HG03280 (cell line): ENCODE measurements around the gene SLC6A8.

Experiments used
- ATAC-seq: cut with Tn5 transposase; IDR thresholded peaks from one replicate; pipeline ENCODE4 v1.9.1; 2021; ENCODE audit warnings: mild to moderate bottlenecking, moderate library complexity; ENCODE audit not compliant: unreplicated experiment

The SLC6A8 gene

GRCh38 chrX:153647461-153648357 is 40.0 kb upstream of the SLC6A8 start:
- ATAC-seq: no peak

GRCh38 chrX:153648358-153649177 is 39.2 kb upstream of the SLC6A8 start:
- no peak for ATAC-seq

GRCh38 chrX:153649178-153649914 is 38.4 kb upstream of the SLC6A8 start:
- peak; percentile 50 for ATAC-seq

DNA sequence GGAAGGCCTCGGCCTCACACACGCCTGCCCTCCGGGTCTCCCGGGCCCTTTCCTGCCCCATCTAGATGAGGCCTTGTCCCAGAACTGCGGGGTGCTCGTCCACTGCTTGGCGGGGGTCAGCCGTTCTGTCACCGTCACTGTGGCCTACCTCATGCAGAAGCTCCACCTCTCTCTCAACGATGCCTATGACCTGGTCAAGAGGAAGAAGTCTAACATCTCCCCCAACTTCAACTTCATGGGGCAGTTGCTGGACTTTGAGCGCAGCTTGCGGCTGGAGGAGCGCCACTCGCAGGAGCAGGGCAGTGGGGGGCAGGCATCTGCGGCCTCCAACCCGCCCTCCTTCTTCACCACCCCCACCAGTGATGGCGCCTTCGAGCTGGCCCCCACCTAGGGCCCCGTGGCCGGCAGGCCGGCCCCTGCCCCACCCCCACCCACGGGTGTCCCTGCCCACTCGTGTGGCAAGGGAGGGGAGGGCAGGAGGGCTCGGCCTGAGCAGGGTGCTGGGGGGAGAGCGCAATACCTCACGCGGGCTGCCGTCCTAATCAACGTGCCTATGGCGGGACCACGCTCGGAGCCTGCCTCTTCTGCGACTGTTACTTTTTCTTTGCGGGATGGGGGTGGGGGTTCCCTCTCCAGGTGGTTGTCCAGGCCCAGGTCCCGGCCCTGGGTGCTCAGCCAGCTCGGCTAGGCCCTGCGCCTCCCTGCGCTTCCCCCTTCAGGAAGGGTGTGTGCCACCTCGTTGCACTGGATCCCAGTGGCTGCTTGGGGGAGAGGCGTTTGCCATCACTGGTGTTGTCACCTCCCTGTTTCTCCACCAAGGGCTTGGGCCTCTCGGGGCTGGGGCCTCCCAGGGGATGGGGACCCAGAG is 37.6 kb upstream of the SLC6A8 start:
- ATAC-seq: no peak

DNA sequence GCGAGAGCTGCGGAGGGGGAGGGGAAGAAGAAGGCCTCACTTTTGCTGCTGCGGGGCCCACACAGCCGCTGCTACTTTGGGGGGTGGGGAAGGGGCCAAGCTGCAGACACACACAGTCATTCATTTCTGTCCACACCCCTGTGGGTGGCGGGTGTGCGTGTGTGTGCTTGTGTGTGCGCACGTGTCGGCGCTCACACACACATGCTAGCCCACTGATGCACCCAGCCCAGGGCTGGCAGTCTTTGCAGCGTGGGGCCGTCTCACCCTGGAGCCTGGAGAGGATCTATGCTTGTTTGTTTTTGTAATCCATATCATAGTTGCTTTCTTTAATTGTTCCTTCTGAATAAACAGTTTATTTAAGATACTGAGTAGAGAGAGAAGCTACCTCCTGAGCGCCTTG is 36.8 kb upstream of the SLC6A8 start:
- ATAC-seq: no peak

DNA sequence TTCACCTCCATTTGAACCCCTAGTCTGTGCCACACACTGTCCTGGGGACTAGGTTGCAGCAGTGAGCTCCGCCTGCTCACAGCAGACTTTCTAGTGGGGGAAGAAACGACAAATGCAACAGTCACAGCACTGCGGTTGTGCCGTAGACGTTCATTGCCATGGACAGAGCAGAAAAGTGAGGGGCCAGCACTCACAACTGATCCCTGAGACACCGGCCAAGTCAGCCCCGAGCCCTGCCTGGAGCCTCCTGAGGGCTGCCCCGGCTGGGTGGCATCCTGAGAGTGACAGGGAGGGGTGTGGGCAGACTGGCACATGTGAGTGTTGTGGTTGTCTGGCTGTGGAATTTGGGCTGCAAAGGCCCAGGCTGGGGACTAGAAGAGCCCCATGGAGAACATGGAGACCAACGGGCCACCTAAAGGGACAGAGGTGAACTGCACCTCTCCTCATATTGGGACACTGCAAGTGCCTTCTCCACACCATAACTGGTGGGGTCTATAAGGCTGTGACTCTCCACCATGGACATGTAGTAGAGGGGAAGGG is 36.1 kb upstream of the SLC6A8 start:
- no peak for ATAC-seq

GRCh38 chrX:153653556-153653955 is 34.2 kb upstream of the SLC6A8 start:
- ATAC-seq: no peak

- ATAC-seq: no peak
Observed at GRCh38 chrX:153657161-153657560, 30.6 kb upstream of the SLC6A8 start.

DNA sequence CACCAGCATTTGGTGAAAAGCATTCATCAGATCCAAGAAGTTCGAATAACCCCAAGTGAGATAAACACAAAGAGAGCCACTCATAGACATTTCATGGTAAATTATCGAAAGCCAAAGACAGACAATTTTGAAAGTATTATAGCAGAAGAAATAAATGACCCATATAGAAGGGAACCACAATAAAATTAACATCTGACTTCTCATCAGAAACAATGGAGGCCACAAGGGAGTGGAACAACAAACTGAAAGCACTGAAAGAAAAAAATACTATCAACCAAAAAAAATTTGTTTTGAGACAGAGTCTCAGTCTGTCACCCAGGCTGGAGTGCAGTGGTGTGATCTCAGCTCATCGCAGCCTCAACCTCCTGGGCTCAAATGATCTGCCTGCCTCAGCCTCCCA is 28.5 kb upstream of the SLC6A8 start:
- no peak for ATAC-seq

GRCh38 chrX:153662266-153662665 is 25.5 kb upstream of the SLC6A8 start:
- no peak for ATAC-seq

DNA sequence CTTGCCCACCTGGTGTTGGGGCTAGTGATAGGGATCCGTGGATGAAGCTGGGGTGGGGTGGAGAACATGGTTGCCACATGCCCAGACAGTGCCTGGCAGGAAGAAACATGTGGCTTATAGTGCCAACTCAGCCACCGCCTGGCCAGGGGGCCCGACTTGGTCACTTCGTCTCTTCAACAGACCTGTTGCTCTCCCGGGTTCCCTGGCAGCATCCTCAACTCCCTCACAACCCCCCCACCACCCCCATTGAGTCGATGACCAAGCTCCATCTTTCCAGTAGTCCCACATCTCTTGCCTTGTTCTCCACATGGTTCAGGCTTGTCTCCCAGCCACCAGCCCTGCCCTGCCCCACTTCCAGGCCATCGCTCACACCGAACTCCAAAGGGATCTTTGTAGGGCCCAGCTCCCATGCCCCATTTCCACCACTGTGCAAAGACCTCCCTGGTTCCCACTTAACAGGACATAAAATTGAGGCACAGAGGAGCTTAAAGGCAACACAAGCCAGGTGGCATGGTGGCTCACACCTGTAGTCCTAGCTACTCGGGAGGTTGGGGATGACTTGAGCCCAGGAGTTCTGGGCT is 21.9 kb upstream of the SLC6A8 start:
- ATAC-seq: no peak

- no peak for ATAC-seq
Observed at GRCh38 chrX:153667281-153667955, 20.3 kb upstream of the SLC6A8 start.

DNA sequence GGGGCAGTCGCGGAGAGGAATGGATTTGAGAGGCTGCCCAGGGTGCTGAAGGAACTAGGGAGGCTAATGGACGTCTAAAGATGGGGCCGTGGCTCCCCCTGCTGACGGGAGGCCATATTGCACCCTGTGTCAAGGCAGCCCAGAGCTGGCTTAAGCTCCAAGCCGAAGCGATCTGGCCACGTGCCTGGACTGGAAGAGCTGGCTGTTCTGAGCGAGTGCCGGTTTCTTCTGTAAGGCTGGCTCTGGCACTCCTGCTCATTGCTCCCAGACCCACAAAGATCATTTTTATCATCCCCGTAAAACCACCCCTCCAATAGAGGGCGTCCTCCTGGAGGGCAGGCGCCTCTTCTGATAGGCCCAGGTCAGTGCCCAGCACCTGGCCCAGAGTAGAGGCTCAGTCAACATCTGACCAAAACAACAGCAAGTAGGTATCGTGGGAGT is 19.8 kb upstream of the SLC6A8 start:
- peak; percentile 64 for ATAC-seq

DNA sequence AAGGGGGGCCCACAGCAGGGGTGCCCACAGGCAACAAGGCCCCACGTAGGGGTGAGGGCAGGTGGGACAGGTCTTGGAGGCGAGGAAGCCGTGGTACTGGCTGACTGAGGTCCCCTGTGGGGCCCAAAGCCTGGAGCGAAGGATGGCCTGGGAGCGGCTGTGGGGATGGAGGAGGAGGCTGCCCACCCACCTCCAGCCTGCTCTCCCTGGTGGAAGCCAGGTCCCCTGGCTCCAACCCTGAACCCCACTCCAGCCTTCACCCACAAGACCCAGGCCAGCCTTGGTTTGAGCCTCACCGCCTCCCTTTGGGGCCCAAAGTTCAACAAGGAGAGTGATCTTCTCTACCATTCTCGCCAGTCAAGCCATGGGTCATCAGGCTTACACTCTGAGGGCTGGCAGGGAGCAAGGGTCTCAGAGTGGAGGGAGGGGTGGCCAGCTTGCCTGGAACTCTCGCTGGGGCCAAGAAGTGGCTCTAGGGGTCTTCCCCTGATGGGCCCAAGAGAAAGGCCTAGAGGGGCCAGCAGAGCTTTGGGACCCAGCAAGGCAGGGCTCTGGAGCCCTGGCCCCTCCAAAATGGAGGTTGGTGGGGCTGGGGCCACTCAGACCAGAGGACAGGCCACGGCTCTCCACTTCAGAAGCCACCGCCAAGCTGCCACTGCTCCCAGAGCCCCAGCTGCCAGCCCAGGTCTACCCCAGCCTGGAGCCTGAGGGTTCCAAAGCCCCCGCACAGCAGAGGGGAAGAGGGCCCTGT is 19.1 kb upstream of the SLC6A8 start:
- ATAC-seq: no peak

DNA sequence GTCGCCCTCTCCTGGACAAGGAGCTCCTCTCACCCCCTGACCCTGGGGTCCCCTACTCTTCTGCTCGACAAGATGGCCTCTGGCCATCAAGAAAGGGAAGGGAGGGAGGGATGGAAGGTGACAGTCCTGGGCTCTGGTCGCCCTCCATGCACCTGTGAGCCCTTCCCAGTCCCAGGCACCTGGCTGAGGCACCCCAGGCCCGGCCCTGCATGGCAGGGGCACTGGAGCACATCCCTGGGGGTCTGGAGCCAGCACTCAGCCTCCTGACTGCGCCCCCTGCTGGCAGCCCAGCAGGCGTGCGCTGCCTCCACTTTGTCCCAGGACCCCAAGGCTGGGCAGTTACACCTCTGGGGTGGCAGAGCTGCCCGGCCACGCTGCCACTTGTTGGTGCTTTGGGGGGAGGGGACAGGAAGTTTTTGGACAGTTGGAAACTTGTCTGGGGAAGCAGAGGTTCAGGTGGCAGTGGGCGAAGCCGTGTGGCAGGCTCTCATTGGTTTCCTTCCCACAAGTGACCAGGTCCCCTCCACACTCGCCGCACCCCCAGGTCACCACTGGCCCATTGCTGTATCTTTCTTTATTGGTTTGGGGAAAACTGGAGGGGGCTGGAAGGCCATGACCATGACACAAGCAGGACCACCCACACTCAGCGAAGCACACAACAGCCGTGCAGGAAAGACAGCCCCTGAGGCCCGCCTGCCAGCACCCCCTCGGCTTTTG is 18.4 kb upstream of the SLC6A8 start:
- ATAC-seq: no peak

DNA sequence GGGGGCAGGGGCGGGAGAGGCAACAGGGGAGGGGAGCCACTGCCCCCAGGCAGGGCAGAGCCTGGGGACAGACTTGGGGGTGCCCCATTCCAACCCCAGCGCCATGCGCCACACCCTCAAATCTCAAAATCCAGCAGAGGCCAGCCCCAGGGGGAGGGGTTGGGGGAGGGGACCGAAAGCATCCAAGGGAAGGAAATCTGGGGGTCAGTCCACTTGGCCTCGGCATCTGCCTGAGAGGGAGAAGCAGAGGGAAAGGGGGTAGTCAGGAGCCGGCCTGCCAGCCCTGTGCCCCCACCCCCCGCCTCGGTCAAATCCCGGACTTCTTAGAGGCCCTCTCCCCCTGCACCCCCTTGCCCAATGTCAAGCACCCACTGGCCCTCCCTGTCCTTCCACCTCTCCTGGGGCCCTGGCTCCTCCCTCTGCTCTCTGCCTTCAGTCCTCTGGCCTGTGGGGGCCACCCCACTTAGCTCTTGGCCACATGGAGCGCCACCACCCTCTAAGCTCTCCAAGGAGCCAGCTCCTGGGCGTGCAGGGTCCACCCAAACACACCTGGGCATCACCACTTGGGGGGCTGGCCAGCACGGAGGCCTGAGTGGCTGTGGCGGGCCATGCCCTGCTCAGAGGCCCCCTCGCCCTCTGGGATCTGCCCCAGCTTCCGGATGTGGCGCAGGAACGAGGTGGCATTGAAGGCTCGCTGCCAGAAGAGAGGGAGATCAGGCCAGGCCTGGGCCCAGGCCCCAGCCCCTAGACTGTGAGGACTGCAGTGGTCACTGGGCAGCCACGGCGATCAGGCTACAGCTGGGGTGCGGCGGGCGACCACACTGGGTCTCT is 17.6 kb upstream of the SLC6A8 start:
- ATAC-seq: no peak
